Astrocyte (in vitro differentiated cells and primary cell): ENCODE measurements around the gene ITPRIPL2. TPM values are rescaled to one million over a fixed set of nuclear protein-coding genes. Genes with fewer than 3 reads are reported as not detected.
A peak's percentile ranks its signal among the peaks of the same experiment; 100 is the strongest.

Experiments used
- DNase-seq: peaks from one replicate; pipeline ENCODE4 v3.0.0-alpha.2; 2010; ENCODE audit warnings: low read depth
- FAIRE-seq: peaks from 2 replicates; lab custom pipeline; 2011; peaks lifted over from hg19 to GRCh38; lab: Jason Lieb, UNC
- H2AFZ ChIP-seq: 2 replicates; pipeline ENCODE4 v1.6.0; 2012; ENCODE audit warnings: low read depth, low read length, inconsistent platforms
- H3K27ac ChIP-seq: 2 replicates; pipeline ENCODE4 v1.5.1; 2011; ENCODE audit warnings: low read depth, low read length, inconsistent platforms
- H3K27me3 ChIP-seq: 2 replicates; pipeline ENCODE4 v1.6.0; 2011; ENCODE audit warnings: low read length, inconsistent platforms; ENCODE audit not compliant: insufficient read depth
- H3K36me3 ChIP-seq: 2 replicates; pipeline ENCODE4 v1.5.1; 2011; ENCODE audit warnings: low read length, inconsistent platforms; ENCODE audit not compliant: insufficient read depth
- H3K4me1 ChIP-seq: 2 replicates; pipeline ENCODE4 v1.5.1; 2011; ENCODE audit warnings: low read length, inconsistent platforms; ENCODE audit not compliant: insufficient read depth
- H3K4me2 ChIP-seq: 2 replicates; pipeline ENCODE4 v1.6.0; 2012; ENCODE audit warnings: low read length, inconsistent platforms
- H3K4me3 ChIP-seq: 2 replicates; pipeline ENCODE4 v1.5.1; 2011; ENCODE audit warnings: low read depth, mild to moderate bottlenecking, low read length, inconsistent platforms; ENCODE audit not compliant: insufficient read depth
- H3K79me2 ChIP-seq: 2 replicates; pipeline ENCODE4 v1.6.0; 2012; ENCODE audit warnings: mild to moderate bottlenecking, low read length, inconsistent platforms; ENCODE audit not compliant: insufficient read depth
- H3K9ac ChIP-seq: 2 replicates; pipeline ENCODE4 v1.6.0; 2012; ENCODE audit warnings: mild to moderate bottlenecking, low read length, inconsistent platforms
- H3K9me3 ChIP-seq: 2 replicates; pipeline ENCODE4 v1.5.1; 2012; ENCODE audit warnings: low read depth, mild to moderate bottlenecking, low read length, inconsistent platforms; ENCODE audit not compliant: insufficient read depth
- H4K20me1 ChIP-seq: 2 replicates; pipeline ENCODE4 v1.6.0; 2012; ENCODE audit warnings: low read length, inconsistent platforms; ENCODE audit not compliant: insufficient read depth
- H3K27ac Mint-ChIP-seq: one replicate; pipeline ENCODE4 v1.8.0; 2021; ENCODE audit warnings: mild to moderate bottlenecking, mixed read lengths; ENCODE audit not compliant: unreplicated experiment
- H3K27me3 Mint-ChIP-seq: one replicate; pipeline ENCODE4 v1.8.0; 2021; ENCODE audit warnings: low read depth, mixed read lengths; ENCODE audit not compliant: unreplicated experiment
- H3K36me3 Mint-ChIP-seq: one replicate; pipeline ENCODE4 v1.8.0; 2021; ENCODE audit warnings: low read depth, mixed read lengths; ENCODE audit not compliant: unreplicated experiment
- H3K4me1 Mint-ChIP-seq: one replicate; pipeline ENCODE4 v1.8.0; 2021; ENCODE audit warnings: low read depth, mixed read lengths; ENCODE audit not compliant: unreplicated experiment
- H3K4me3 Mint-ChIP-seq: one replicate; pipeline ENCODE4 v1.8.0; 2021; ENCODE audit warnings: mild to moderate bottlenecking, moderate library complexity, mixed read lengths; ENCODE audit not compliant: unreplicated experiment
- H3K9me3 Mint-ChIP-seq: one replicate; pipeline ENCODE4 v1.8.0; 2021; ENCODE audit warnings: mild to moderate bottlenecking, mixed read lengths; ENCODE audit not compliant: unreplicated experiment
- EZH2 ChIP-seq: IDR thresholded peaks from 2 replicates; pipeline ENCODE4 v1.6.1; 2012; ENCODE audit warnings: mild to moderate bottlenecking, low read length, inconsistent platforms; ENCODE audit not compliant: insufficient read depth
- total RNA-seq: library from RNA; stranded (reverse); gene quantifications from 2 replicates; pipeline ENCODE4 v1.2.1, GENCODE V29; 2021
- TF ChIP-seq, protein P1 (sequence below): IDR thresholded peaks from 2 replicates; pipeline ENCODE4 v1.5.1; 2011; ENCODE audit warnings: low read depth, mild to moderate bottlenecking, inconsistent platforms, low read length, moderate library complexity; ENCODE audit not compliant: insufficient read depth

Gene ITPRIPL2
- total RNA-seq, 1 donor from 2014 or later = 47.8 TPM

- H2AFZ ChIP-seq = no peak overlapping the region
- peaks cover 46% of the 10 kb centered on the region for H4K20me1 ChIP-seq
- Mint-ChIP-seq H3K4me1 (peaks cover 40% of the 10 kb centered on the region), H3K36me3 (peaks cover 8% of the 10 kb centered on the region), H3K27me3 (no peaks in the 10 kb centered on the region), H3K4me3 (peak overlapping the region; percentile 77), H3K9me3 (no peaks in the 10 kb centered on the region), H3K27ac (peak overlapping the region; percentile 79)
- no peaks in the 10 kb centered on the region for H3K36me3 ChIP-seq
- H3K79me2 ChIP-seq = peaks cover 65% of the 10 kb centered on the region
- H3K4me1 ChIP-seq = peaks cover 49% of the 10 kb centered on the region
- no peaks in the 10 kb centered on the region for H3K9me3 ChIP-seq
- no peak overlapping the region for H3K27ac ChIP-seq
- H3K4me3 ChIP-seq = peak overlapping the region; percentile 1
- peak overlapping the region; percentile 22 for H3K9ac ChIP-seq
- H3K27me3 ChIP-seq = no peaks in the 10 kb centered on the region
- DNase-seq (peak; percentile 49), FAIRE-seq (no peak)
- no peak for TF ChIP-seq EZH2
- TF ChIP-seq, protein P1, sequence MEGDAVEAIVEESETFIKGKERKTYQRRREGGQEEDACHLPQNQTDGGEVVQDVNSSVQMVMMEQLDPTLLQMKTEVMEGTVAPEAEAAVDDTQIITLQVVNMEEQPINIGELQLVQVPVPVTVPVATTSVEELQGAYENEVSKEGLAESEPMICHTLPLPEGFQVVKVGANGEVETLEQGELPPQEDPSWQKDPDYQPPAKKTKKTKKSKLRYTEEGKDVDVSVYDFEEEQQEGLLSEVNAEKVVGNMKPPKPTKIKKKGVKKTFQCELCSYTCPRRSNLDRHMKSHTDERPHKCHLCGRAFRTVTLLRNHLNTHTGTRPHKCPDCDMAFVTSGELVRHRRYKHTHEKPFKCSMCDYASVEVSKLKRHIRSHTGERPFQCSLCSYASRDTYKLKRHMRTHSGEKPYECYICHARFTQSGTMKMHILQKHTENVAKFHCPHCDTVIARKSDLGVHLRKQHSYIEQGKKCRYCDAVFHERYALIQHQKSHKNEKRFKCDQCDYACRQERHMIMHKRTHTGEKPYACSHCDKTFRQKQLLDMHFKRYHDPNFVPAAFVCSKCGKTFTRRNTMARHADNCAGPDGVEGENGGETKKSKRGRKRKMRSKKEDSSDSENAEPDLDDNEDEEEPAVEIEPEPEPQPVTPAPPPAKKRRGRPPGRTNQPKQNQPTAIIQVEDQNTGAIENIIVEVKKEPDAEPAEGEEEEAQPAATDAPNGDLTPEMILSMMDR = no peak
- H3K4me2 ChIP-seq = peak overlapping the region; percentile 90
Measured at GRCh38 chr16:19116711-19117449, 3.1 kb downstream of the ITPRIPL2 start.

DNA sequence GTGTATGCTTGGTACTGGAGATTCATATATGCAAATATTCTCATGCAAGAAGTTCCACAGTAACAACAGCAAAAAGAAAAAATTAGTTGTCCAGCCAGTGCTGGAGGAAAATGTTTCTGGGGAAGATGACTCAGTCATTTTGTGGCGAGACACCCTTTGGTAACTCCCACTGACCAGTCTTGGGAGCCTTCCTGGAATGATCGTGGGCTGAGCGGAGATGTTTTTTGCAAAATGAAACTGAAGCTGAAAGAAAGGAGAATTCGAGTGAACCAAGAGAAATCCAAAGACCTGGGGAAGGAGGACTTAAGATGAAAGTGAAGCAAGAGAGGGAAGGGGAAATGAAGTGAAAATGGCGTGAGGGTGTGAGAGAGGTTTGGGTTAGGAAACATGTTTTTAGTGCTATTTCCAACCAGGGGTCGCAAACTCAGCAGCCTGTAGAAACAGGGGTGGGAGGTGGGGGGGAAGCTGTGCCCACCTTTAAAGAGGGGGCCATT, 5.2 kb downstream of the ITPRIPL2 start:
- no peak for FAIRE-seq
- H3K36me3 Mint-ChIP-seq = peaks cover 14% of the 10 kb centered on the region
- Histone ChIP-seq H3K9me3 (no peaks in the 10 kb centered on the region), H3K36me3 (no peaks in the 10 kb centered on the region), H3K27ac (peak overlapping the region; percentile 95), H3K4me2 (peak overlapping the region; percentile 96), H3K4me1 (peaks cover 45% of the 10 kb centered on the region), H3K4me3 (peak overlapping the region; percentile 67), H4K20me1 (peaks cover 47% of the 10 kb centered on the region), H3K79me2 (peaks cover 65% of the 10 kb centered on the region), H3K27me3 (no peaks in the 10 kb centered on the region), H2AFZ (peak overlapping the region; percentile 52), H3K9ac (peak overlapping the region; percentile 91)
- peak; percentile 93 for DNase-seq
- no peak for TF ChIP-seq EZH2
- TF ChIP-seq, protein P1 = no peak
- peaks cover 2% of the 10 kb centered on the region for H3K9me3 Mint-ChIP-seq
- H3K27ac Mint-ChIP-seq = peak overlapping the region; percentile 89
- H3K4me1 Mint-ChIP-seq = peaks cover 32% of the 10 kb centered on the region
- no peaks in the 10 kb centered on the region for H3K27me3 Mint-ChIP-seq
- peak overlapping the region; percentile 50 for H3K4me3 Mint-ChIP-seq

GRCh38 chr16:19119564-19119963, 5.8 kb downstream of the ITPRIPL2 start:
- FAIRE-seq (no peak), DNase-seq (peak; percentile 81)
- peaks cover 2% of the 10 kb centered on the region for H3K9me3 Mint-ChIP-seq
- no peaks in the 10 kb centered on the region for H3K36me3 ChIP-seq
- H3K9me3 ChIP-seq = no peaks in the 10 kb centered on the region
- H3K4me3 ChIP-seq = peak overlapping the region; percentile 67
- no peak overlapping the region for H2AFZ ChIP-seq
- H3K36me3 Mint-ChIP-seq = peaks cover 14% of the 10 kb centered on the region
- peaks cover 60% of the 10 kb centered on the region for H3K79me2 ChIP-seq
- TF ChIP-seq, protein P1 = no peak
- TF ChIP-seq EZH2 = no peak
- peaks cover 47% of the 10 kb centered on the region for H4K20me1 ChIP-seq
- peak overlapping the region; percentile 89 for H3K27ac Mint-ChIP-seq
- H3K9ac ChIP-seq = peak overlapping the region; percentile 91
- peak overlapping the region; percentile 96 for H3K4me2 ChIP-seq
- peaks cover 44% of the 10 kb centered on the region for H3K4me1 ChIP-seq
- H3K4me3 Mint-ChIP-seq = no peak overlapping the region
- no peaks in the 10 kb centered on the region for H3K27me3 ChIP-seq
- H3K27ac ChIP-seq = peak overlapping the region; percentile 95
- H3K27me3 Mint-ChIP-seq = no peaks in the 10 kb centered on the region
- H3K4me1 Mint-ChIP-seq = peaks cover 32% of the 10 kb centered on the region
